GM18498 (cell line): ENCODE measurements around the gene TRIM37.
"Not testable (repeated sequence)": the region's sequence is repeated elsewhere in the genome, so short reads cannot be mapped to it uniquely, and the experiment has no call there.

Source experiments
- ATAC-seq: cut with Tn5 transposase; IDR thresholded peaks from one replicate; pipeline ENCODE4 v1.9.1; 2021; ENCODE audit warnings: mild to moderate bottlenecking, moderate library complexity; ENCODE audit not compliant: unreplicated experiment

TRIM37 gene, protein sequence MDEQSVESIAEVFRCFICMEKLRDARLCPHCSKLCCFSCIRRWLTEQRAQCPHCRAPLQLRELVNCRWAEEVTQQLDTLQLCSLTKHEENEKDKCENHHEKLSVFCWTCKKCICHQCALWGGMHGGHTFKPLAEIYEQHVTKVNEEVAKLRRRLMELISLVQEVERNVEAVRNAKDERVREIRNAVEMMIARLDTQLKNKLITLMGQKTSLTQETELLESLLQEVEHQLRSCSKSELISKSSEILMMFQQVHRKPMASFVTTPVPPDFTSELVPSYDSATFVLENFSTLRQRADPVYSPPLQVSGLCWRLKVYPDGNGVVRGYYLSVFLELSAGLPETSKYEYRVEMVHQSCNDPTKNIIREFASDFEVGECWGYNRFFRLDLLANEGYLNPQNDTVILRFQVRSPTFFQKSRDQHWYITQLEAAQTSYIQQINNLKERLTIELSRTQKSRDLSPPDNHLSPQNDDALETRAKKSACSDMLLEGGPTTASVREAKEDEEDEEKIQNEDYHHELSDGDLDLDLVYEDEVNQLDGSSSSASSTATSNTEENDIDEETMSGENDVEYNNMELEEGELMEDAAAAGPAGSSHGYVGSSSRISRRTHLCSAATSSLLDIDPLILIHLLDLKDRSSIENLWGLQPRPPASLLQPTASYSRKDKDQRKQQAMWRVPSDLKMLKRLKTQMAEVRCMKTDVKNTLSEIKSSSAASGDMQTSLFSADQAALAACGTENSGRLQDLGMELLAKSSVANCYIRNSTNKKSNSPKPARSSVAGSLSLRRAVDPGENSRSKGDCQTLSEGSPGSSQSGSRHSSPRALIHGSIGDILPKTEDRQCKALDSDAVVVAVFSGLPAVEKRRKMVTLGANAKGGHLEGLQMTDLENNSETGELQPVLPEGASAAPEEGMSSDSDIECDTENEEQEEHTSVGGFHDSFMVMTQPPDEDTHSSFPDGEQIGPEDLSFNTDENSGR

DNA sequence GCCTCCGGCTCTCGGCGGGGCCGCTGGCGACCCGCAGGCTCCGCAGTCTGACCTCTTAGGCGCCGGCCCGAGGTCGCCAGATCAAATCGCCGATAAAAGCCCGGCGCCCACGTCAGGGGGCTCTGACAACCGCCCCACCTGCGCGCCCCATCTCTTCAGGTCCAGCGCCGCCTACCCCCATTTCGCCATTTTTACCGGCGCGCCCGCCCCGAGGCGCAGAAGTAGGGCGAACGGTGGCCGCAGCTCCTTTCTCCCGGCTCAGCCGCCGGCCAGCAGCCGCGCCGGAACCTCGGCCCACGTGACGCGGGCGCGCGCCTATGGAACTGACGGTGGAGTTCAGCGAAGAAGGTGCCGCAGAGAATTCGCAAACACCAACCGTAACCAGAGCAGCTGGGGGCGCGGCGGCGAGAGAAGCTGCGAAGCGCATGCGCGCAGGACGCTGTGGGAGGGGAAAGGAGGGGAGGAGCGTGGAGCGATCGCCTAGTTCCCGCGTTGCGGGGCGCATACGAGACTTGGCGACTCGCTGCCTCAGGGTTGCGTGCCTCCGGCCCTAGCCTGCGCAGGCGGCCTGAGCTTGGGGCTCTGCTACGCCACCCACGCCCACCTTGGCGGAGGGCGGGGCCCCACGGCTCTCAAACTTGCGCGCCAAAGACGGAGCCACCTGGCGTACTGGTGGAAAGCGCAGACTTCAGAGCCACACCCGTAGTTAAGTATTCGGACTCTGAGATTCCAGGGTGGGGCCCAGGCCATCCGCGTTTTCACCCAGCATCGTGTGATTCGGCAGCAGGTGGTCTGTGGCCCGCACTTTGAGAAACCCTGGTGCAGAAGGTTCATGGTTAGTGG lies at the start of gene TRIM37:
TRIM37 (minus strand) TSS at position 418 of the 843 bp plus-strand sequence. CDS start 419 bp downstream, outside the sequence.
- ATAC-seq: peak; percentile 95

GRCh38 chr17:59155439-59156177 lies 48.9 kb upstream of the TRIM37 start, which contains the start of gene PRR11:
PRR11 (plus strand) TSS chr17:59155746; CDS start chr17:59169753, 14,007 bp downstream.
- ATAC-seq: peak; percentile 87

DNA sequence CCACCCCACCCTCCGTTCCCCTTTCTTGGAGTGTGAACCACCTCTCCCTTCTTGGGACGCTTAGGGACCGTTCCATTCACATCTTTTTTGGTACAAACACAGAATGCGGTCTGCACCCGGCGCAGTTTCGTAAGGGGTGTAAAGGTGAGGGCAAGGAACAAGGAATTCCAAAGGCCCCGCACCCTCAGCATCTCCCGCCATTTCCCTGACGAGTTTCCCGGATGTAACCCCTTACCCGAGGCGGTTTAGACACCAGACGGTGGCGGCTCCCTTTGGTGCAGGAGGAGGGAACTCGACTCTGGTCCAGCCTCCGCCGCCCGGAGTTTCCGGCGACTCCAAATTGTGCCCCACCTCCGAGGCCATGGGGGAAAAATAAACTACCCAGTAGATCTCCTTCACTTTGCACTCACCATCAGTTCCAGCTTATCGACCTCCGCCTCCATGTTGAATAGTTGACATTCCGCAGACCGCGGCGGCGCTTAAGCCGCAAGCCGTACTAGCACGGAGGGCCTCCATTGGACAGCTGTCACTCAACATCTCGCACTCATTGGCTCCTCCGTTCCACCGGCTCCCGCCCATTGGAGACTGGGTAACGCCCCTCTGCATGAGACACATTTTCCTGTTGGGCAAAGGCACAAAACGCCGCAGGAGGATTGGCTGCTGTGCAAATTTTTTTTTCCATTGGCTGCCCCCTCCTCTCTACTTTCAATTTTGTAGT lies 48.2 kb upstream of the TRIM37 start, which contains the start of gene SKA2:
SKA2 (minus strand) TSS at position 466 of the 718 bp plus-strand sequence; CDS start at position 443, 23 bp downstream.
- ATAC-seq: peak; percentile 87

DNA sequence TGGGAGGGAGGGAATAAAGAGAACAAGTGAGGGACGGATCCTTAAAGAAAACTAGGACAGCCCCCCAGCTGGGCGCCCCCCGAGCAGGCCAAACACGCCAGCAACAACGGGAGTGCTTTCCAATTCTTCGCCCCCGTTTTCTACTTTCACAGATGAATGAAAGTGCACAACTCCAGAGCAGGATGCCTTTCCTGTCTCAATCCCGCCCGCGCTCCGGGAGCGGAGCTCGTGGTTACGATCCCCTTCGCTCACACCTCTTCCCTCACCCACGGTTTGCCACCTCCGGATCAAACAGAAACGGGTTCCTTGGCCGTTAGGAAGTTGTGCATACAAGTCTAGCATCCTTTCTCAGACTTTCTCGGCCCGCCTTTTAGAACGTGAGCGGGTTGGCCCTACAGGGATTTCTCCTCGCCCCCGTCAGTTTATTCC lies 47.6 kb upstream of the TRIM37 start:
- no peak for ATAC-seq

- ATAC-seq: no peak
These were observed 46.2 kb upstream of the TRIM37 start for GRCh38 chr17:59152925-59153324.

DNA sequence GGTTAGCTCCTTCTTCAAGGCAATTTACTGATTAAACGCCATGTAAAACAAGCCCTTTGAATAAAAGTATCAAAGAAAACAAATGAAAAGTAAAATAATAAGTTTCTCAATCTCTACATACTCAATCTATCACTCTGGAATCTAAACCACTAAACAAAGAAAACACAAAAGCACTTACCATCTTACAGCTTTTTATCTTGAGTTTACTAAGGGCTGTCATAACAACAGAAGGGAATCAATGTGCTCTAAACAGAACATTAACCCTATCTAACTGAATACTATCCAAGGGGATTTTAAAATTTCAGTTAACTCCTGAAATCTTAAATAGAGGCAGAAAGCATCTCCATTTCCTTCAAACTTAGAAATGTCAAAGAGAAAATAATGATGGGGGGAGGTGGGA lies 44.9 kb upstream of the TRIM37 start:
- no peak for ATAC-seq

DNA sequence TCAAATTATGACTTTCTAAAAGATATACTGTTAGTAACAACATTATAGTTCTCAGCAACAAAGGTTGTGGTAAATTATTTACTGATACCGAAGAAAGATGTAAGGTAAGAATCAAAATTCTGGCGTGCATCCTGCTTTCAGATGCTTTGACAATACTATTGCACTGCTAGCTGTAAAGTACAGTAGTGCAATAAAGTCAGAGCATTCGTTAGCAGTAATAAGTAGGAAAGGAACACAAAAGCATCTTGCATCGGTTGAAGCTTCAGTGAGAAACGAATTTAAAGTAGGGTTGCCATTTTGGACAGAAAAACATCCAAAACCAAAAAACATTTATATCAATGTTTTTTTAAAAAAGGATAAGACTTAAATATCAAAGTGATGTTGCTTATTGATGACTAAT lies 44.3 kb upstream of the TRIM37 start:
- no peak for ATAC-seq

GRCh38 chr17:59149841-59150511 lies 43.3 kb upstream of the TRIM37 start:
- ATAC-seq: no peak

DNA sequence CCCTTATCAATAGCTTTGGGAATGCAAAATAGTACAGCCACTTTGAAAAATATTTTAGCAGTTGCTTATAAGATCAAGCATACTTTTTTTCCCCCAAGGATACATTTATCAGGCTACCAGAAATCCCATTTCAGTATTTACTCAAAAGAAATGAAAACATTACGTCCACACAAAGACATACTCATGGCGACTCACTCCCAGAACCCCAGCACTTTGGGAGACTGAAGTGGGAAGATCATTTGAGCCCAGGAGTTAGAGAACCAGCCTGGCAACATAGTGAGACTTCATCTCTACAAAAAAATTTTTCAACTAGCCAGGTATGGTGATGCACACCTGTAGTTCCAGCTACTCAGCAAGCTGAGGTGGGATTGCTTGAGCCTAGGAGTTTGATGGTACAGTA lies 42.4 kb upstream of the TRIM37 start:
- no peak for ATAC-seq

DNA sequence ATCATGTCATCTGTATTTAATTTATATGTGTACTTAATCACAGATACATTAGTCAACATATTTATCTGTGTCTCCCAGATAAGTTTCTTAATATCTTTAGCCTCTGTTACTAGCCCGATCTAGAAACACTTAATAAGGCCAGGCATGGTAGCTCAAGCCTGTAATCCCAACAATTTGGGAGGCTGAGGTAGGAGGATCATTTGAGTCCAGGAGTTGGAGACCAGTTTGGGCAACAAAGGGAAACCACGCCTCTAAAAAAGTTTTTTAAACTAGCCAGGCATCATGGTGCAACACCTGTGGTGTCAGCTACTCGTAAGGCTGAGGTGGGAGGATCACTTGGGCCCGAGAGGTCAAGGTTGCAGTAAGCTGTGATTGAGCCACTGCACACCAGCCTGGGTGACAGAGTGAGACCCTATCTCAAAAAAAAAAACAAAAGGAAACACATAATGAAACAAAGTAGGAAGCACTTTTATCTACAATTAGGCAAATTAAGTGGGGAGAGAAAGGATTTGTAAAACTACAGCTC lies 39.0 kb upstream of the TRIM37 start:
- ATAC-seq: no peak

- ATAC-seq: no peak
These were observed 35.2 kb upstream of the TRIM37 start for GRCh38 chr17:59141860-59142259.

- no peak for ATAC-seq
These were observed 33.3 kb upstream of the TRIM37 start for GRCh38 chr17:59139939-59140338.

GRCh38 chr17:59138339-59138738 lies 31.7 kb upstream of the TRIM37 start:
- not testable (repeated sequence) for ATAC-seq

DNA sequence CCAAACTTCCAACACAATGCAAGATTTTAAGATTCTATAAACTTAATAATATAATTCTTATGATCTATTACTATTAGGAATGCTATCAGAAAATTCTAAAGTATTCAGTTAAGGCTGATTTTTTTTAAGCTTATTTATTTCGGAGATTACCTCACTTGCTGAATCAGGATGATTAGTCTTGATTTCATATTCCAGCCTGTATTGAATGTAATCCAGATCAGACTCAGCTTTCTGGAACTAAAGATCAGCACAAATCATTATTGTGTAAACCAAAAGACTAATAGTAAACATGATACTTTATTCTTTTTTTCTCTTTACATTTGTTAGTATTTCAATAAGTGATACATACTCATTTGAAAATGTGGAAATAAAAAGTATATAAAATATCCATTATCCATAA lies 24.5 kb upstream of the TRIM37 start:
- ATAC-seq: no peak

- ATAC-seq: no peak
These were observed 23.1 kb upstream of the TRIM37 start for GRCh38 chr17:59129814-59130213.

DNA sequence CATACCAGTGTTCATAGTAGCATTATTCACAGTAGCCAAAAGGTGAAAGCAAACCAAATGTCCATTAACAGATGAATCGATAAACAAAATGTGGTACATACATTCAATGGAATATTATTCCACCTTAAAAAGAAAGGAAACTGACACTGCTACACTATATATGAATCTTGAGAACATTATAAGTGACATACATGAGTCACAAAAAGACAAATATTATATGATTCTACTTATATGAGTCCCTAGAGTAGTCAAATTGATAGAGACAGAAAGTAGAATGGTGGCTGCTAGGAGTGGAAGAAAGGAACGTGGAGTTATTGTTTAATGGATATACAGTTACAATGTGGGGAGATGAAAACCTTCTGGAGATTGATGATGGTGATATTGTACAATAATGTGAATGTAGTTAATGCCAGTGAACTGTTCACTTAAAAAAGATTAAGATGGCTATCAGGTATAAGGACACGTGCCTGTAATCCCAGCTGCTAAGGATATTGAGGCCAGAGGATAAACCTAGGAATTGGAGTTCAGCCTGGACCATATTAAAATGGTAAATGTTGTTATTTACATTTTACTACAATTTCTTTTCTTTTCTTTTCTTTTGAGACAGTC lies 20.2 kb upstream of the TRIM37 start:
- ATAC-seq: no peak

- no peak for ATAC-seq
These were observed 18.0 kb upstream of the TRIM37 start for GRCh38 chr17:59124665-59125064.

DNA sequence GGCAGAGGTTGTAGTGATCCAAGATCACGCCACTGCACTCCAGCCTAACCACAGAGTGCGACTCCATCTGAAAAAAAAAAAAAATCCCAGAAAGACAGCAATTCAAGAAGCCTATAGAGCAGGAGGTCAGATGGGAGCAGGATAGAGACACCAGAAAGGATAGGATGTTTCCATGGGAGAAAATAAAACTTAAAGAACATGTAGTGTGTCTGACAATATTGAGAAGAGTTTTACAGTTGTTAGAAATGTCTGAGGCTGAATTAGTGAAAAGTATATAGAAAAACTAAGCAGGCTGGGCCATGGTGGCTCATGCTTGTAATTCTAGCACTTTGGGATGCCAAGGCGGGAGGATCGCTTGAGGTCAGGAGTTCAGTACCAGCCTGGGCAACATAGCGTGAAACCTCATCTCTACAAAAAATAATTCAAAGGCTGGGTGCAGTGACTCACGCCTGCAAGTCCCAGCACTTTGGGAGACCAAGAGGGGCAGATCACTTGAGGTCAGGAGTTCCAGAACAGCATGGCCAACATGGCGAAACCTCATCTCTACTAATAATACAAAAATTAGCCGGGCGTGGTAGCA lies 15.3 kb upstream of the TRIM37 start:
- ATAC-seq: no peak
